GM12891 (cell line): ENCODE results near the gene SMCO3.

Experiments
- POLR2A ChIP-seq: IDR thresholded peaks from 2 replicates; pipeline ENCODE4 v1.6.1; 2011; ENCODE audit warnings: low read depth, low read length, control low read depth
- POU2F2 ChIP-seq: IDR thresholded peaks from 2 replicates; pipeline ENCODE4 v1.6.1; 2011; ENCODE audit warnings: low read depth, mild to moderate bottlenecking, control low read depth, low read length, moderate library complexity
- SPI1 ChIP-seq: IDR thresholded peaks from 2 replicates; pipeline ENCODE4 v1.6.1; 2011; ENCODE audit warnings: low read depth, low read length, control low read depth
- TAF1 ChIP-seq: IDR thresholded peaks from 2 replicates; pipeline ENCODE4 v1.6.1; 2011; ENCODE audit warnings: low read depth, low read length, control low read depth

GRCh38 chr12:14853961-14854360 is 40.0 kb upstream of the SMCO3 start:
- TF ChIP-seq POU2F2 (no peak), POLR2A (no peak), SPI1 (no peak), TAF1 (no peak)
